Breast epithelium (tissue), 4 donors: ENCODE results near the gene FBXO3. TPM values are rescaled to one million over a fixed set of nuclear protein-coding genes. Genes with fewer than 3 reads are reported as not detected.
"Not testable (repeated sequence)": the region's sequence is repeated elsewhere in the genome, so short reads cannot be mapped to it uniquely, and the experiment has no call there.

ENCODE experiments used
- DNase-seq, 2 donors: peaks; one replicate each; pipeline ENCODE4 v3.0.0-alpha.2; 2019; ENCODE audit warnings: low spot score in 2 of 2
- H3K27ac ChIP-seq, 2 donors: fragments of 200-600 bp; sonication (generic) in 1 of 2; one replicate each; pipeline ENCODE4 v1.5.1; 2016 to 2019; ENCODE audit warnings: mild to moderate bottlenecking in 1 of 2
- H3K27me3 ChIP-seq, 2 donors: fragments of 200-600 bp; sonication (generic) in 1 of 2; one replicate each; pipeline versions ENCODE4 v1.5.1 to v1.6.0; 2017 to 2019; ENCODE audit warnings: control low read depth in 1 of 2, mild to moderate bottlenecking in 1 of 2
- H3K36me3 ChIP-seq: fragments of 200-600 bp; one replicate; pipeline ENCODE4 v1.5.1; 2019
- H3K4me1 ChIP-seq, 2 donors: fragments of 200-600 bp; sonication (generic); one replicate each; pipeline ENCODE4 v1.5.1; 2016 to 2019; ENCODE audit warnings: control low read depth in 1 of 2
- H3K4me3 ChIP-seq, 3 donors: fragments of 200-600 bp; sonication (generic); 1 replicate in 2 of 3; 2 replicates in 1 of 3; pipeline ENCODE4 v1.5.1; 2016 to 2019; ENCODE audit warnings: mild to moderate bottlenecking in 3 of 3, moderate library complexity in 2 of 3
- H3K9me3 ChIP-seq, 2 donors: fragments of 200-600 bp; sonication (generic) in 1 of 2; one replicate each; pipeline ENCODE4 v1.5.1; 2016 to 2019; ENCODE audit warnings: control low read depth in 1 of 2
- CTCF ChIP-seq, 3 donors: fragments of 450-650 bp; IDR thresholded peaks; one replicate each; pipeline ENCODE4 v1.5.1; 2016 to 2017; ENCODE audit warnings: antibody characterized with exemption in 3 of 3, mild to moderate bottlenecking in 3 of 3, moderate library complexity in 3 of 3
- POLR2A ChIP-seq: fragments of 450-650 bp; IDR thresholded peaks from one replicate; pipeline ENCODE4 v1.6.1; 2016; ENCODE audit warnings: antibody characterized with exemption, mild to moderate bottlenecking, moderate library complexity
- POLR2AphosphoS5 ChIP-seq, 3 donors: sonication (generic); formaldehyde crosslinking; IDR thresholded peaks; one replicate each; pipeline ENCODE4 v1.6.1; 2017; ENCODE audit warnings: antibody characterized with exemption in 3 of 3
- intact Hi-C: fragments of 100-400 bp; cut with DNase I; formaldehyde crosslinking; loops from one replicate; pipeline ENCODE4 v1.15.1; 2023; ENCODE audit warnings: low total_unique reads
- total RNA-seq, 3 donors: library from RNA; depleted of rRNA; stranded (reverse); fragments of >200 nt; gene quantifications; one replicate each; pipeline ENCODE4 v1.1.0, GENCODE V29; 2016

FBXO3 gene
- total RNA-seq, 3 donors from 2014 or later: 35.0 to 60.6 (median 46.9) TPM

DNA sequence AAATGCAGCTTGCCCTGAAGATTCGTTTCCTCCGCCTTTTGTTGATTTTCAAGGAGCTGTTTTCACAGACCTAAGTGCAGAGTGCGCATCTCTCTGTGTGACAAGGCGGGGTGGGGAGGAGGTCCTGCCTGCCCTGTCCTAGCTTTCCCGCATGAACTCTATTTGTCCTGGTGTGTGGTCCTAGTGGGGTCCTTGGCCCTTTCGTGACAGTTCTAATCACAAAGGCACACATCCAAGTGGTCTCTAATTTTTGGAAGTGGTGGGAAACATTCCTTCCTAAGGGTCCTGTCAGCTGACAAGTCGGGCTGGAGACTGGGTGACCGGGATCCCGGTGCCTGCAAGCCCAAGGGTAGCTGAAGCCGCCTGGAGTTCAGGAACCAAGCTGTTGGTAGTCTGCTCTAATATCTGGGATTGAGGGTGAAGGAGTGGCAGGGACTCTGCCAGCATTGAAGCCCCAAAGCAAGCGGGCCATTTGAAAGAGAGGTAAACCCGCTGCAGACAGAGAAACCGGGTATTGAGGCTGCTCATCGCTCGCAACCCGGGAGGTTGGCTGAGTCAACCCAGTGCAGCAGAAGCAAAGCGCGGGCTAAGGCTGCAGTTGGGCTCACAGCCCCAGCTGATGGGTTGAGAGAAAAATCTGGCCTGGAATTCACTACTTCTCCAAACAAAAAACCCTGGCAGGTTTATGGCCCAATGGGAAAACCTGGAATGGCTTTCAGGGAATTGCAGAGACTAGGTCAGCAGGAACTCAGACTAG lies 28.1 kb upstream of the FBXO3 start:
- no peaks in the 10 kb centered on the region for H3K36me3 ChIP-seq
- H3K4me1 ChIP-seq: no peaks in the 10 kb centered on the region
- TF ChIP-seq POLR2AphosphoS5 (IDR thresholded peaks at IDR 0.05) (no peak), CTCF (IDR thresholded peaks at IDR 0.05) (no peak), POLR2A (no peak)
- H3K27me3 ChIP-seq: peaks cover 0 to 41% of the 10 kb centered on the region in 2 donors
- no peak overlapping the region for H3K27ac ChIP-seq
- intact Hi-C loops: no loop called here
- H3K9me3 ChIP-seq: no peaks in the 10 kb centered on the region
- H3K4me3 ChIP-seq: peak overlapping the region; percentile 17 to 37 (median 26)
- DNase-seq: no peak

- peaks cover 0 to 41% of the 10 kb centered on the region in 2 donors for H3K27me3 ChIP-seq
- no peak for DNase-seq
- H3K27ac ChIP-seq: no peak overlapping the region
- no peaks in the 10 kb centered on the region for H3K4me1 ChIP-seq
- H3K36me3 ChIP-seq: no peaks in the 10 kb centered on the region
- H3K4me3 ChIP-seq: no peak overlapping the region
- intact Hi-C loops: no loop called here
- no peaks in the 10 kb centered on the region for H3K9me3 ChIP-seq
- TF ChIP-seq POLR2A: no peak
- no peak for TF ChIP-seq CTCF (IDR thresholded peaks at IDR 0.05)
- TF ChIP-seq POLR2AphosphoS5 (IDR thresholded peaks at IDR 0.05): no peak
Observed at GRCh38 chr11:33801821-33802193, 27.5 kb upstream of the FBXO3 start.

GRCh38 chr11:33797879-33798278 lies 23.6 kb upstream of the FBXO3 start:
- TF ChIP-seq POLR2AphosphoS5 (IDR thresholded peaks at IDR 0.05) (no peak), POLR2A (no peak), CTCF (IDR thresholded peaks at IDR 0.05) (no peak)
- intact Hi-C loops: no loop called here
- no peaks in the 10 kb centered on the region for H3K36me3 ChIP-seq
- H3K27me3 ChIP-seq: peaks cover 0 to 41% of the 10 kb centered on the region in 2 donors
- H3K4me3 ChIP-seq: no peak overlapping the region
- no peaks in the 10 kb centered on the region for H3K9me3 ChIP-seq
- H3K4me1 ChIP-seq: no peaks in the 10 kb centered on the region
- H3K27ac ChIP-seq: no peak overlapping the region
- no peak for DNase-seq

DNA sequence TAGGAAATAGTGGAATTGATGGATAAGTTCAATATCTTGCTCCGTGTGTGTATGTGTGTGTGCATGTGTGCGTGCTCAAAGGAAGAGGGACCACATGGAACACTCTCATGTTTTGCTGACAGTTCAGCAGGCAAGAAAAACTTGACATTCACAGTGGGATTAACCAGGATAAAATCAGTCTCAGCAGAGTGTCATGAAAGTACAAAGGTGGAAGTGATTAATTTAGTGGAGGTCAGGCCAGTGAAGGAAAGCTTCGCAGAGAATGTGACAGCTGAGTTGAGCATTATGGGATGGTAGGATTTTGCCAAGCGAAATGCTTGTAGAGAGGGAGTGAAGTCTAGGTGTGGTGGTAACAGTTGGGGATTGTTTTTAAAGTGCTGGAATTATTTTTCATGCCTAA lies 15.7 kb upstream of the FBXO3 start:
- Histone ChIP-seq H3K4me1 (no peaks in the 10 kb centered on the region), H3K27me3 (no peaks in the 10 kb centered on the region), H3K27ac (no peak overlapping the region), H3K4me3 (no peak overlapping the region), H3K36me3 (no peaks in the 10 kb centered on the region), H3K9me3 (no peaks in the 10 kb centered on the region)
- intact Hi-C loops: no loop called here
- DNase-seq: no peak
- TF ChIP-seq POLR2AphosphoS5 (IDR thresholded peaks at IDR 0.05) (no peak), POLR2A (no peak), CTCF (IDR thresholded peaks at IDR 0.05) (no peak)

DNA sequence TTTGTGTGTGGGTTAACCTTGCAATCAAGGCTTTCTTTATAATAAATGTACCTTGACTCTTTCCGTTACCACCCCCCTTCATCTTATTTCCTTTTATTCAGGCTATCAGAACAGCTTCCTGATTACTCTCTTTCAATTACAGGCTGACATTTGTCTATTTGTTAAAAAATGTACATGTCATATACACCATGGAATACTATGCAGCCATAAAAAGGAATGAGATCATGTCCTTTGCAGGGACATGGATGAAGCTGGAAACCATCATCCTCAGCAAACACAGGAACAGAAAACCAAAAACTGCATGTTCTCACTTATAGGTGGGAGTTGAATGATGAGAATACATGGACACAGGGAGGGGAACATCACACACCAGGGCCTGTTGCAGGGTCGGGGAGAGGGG lies 13.8 kb upstream of the FBXO3 start:
- H3K27me3 ChIP-seq, intact Hi-C loops, DNase-seq: not testable (repeated sequence)

More for the DNA sequence above, 13.8 kb upstream of the FBXO3 start:
- H3K4me1 ChIP-seq, H3K27ac ChIP-seq, H3K4me3 ChIP-seq, H3K9me3 ChIP-seq, H3K36me3 ChIP-seq: not testable (repeated sequence)
